ENCODE data around the gene BAHCC1.

BAHCC1 gene

DNA sequence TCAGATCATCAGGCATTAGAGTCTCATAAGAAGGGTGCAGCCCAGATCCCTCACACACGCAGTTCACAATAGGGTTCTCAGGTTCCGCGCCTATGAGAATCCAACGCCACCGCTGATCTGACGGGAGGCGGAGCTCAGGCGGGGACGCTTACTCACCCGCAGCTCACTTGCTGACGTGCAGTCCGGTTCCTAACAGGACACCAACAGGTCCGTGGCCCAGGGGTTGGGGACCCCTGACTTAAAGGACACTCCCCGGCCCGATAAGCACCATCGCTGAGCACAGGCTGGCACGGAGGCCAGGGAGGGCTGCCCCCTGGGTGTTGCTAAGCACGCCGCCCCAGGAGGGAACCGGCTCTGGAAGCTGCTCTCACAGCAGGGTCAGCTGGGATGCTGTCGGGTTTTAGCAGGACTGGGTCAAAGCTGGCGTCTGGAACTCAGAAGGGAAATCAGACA, 30.1 kb upstream of the BAHCC1 start:
- TF ChIP-seq GATA2 (IDR thresholded peaks at IDR 0.05; ENCODE audit: low read depth, low read length): no peak
- TF ChIP-seq GATA3 (IDR thresholded peaks at IDR 0.05; ENCODE audit: low read depth, low read length): no peak

DNA sequence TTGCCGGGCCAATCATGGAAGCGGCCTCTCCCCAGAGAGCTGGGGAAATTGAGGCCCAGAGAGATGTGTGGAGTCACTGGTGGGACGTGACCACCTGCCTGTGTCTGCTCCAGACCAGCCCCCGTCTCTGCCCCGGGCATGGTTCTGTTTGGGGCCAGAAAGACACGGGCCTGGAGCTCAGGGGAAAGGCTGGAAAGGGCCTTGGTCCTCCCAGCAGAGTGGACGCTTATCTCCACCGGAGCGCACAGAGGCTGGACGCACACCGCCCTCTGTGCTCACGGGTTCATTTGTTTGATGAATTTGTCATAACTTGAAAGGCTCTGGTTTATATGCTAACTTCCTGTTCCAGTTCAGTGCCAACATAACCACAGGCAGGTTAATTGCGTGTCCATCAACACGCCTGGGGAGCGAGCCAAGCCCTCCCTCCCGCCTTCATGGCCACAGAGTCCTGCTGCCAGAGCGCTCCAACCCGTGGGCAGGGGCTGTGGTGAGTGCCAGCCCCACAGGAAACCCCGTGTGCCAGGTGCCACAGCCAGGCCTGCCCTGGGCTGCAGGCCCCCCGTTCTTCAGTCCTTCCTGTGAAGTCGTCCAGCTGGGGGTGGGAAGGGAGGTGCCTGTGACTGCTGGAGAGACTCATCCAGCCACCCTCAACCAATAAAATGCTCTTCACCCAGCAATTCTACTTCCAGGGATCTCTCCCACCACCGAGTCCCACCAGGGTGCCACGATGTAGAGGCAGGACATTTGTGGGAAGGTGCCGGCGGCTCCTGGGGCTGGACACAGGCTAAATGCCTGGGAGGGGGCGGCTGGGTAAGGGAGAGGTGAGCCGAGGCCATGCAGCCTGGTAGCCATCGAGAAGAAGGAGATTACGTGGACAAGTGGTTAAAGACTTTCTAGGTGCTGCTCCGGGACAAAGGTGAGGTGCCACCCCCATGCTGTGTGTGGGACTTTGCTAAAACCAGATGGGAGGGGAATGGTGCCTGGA, 29.4 kb upstream of the BAHCC1 start:
- TF ChIP-seq GATA3 (IDR thresholded peaks at IDR 0.05; ENCODE audit: low read depth, low read length): no peak
- no peak for TF ChIP-seq GATA2 (IDR thresholded peaks at IDR 0.05; ENCODE audit: low read depth, low read length)

DNA sequence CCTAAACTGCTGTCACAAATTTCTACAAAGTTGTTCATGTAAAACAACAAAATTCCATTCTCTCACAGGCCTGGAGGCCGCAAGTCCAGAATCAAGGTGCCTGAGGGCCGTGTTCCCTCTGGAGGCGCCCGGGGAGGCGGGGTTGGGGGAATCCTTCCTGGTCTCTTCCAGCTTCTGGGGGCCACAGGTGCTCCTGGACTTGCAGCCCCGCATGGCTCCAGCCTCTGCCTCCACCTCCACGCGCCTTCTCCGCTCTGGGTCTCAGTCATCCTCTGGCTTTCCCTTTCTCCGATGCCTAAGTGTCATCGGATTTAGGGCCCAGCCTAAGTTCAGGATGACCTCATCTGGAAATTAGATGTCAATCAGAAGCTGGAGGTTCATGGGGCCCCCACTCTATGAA, 28.6 kb upstream of the BAHCC1 start:
- TF ChIP-seq GATA3 (IDR thresholded peaks at IDR 0.05; ENCODE audit: low read depth, low read length): no peak
- no peak for TF ChIP-seq GATA2 (IDR thresholded peaks at IDR 0.05; ENCODE audit: low read depth, low read length)

DNA sequence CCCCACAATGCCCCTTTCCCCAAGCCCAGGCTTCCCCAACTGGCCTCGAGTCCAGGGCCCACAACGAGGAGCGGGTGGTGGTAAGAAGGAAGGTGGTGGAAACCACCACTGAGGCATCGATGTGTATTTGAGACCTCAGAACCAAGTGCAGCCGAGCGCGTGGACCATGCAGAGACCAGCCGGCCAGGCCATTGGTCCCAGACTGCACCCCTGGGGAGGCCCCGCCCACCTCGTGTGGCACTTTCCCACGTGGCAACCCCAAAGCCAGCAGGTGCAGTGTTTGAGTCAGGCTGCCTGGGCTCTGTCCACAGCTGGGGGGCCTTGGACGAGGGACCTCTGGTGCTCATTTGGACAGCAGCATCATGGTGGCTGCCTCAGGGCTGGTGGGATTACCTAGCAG, 28.1 kb upstream of the BAHCC1 start:
- TF ChIP-seq GATA2 (IDR thresholded peaks at IDR 0.05; ENCODE audit: low read depth, low read length): no peak
- TF ChIP-seq GATA3 (IDR thresholded peaks at IDR 0.05; ENCODE audit: low read depth, low read length): no peak

DNA sequence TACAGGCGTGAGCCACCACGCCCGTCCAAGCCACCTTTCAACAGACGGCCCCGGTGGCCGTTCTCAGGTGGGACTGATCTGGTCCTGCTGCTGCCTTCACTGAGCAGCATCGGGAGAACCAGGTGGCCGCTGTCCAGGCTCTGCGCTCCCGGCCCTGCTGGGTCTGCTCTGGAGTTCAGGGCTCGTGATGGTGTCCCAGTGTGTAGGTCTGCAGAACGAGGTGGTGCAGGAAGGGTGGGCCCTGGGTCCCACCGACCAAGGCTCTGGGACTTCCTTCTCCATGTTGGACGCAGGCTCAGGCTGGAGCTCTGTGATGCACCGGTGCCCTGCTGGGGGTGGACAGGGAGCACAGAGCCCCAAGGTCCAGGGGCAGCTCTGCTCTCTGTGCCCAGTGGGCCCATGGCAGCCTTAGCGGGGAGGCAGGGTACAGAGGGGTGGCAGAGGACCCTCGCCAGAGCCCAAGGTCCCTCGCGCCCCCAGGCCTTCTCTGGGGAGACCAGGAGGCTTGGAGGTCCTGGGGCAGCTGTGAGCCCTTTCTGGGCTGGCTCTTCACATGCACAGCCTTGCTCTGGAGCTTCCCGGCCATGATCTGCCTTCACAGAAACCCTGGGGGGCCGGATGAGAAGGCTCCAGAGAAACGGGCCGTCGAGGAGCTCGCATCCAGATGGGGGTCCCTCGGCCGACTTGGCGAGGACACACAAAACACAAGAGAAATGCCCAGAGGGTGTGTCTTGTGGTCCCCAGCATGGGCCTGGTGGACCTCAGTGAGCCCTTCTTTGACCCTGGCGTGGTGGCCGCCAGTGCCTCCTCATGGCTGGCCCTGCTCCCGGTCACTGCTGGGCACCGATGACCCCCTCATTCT, 26.9 kb upstream of the BAHCC1 start:
- no peak for TF ChIP-seq GATA3 (IDR thresholded peaks at IDR 0.05; ENCODE audit: low read depth, low read length)
- TF ChIP-seq GATA2 (IDR thresholded peaks at IDR 0.05; ENCODE audit: low read depth, low read length): no peak

DNA sequence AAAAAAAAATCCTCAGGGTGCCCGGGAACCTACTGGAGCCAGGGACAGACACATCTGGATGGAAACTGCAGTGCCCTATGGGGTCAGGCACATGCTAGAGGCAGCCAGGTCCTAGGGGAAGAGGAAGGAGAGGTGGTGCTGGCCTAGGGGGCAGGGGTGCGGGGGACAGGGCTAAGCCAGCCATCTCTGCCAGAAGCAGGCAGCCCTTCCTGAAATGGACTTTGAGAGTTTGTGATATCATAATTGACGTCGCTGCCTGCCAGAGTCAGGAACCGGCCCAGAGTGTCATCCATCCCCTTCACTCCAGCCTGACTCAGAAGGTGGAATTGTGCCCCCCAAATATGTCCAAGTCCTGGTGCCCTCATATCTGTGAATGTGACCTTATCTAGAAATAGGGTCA, 25.0 kb upstream of the BAHCC1 start:
- TF ChIP-seq GATA3 (IDR thresholded peaks at IDR 0.05; ENCODE audit: low read depth, low read length) (no peak), GATA2 (IDR thresholded peaks at IDR 0.05; ENCODE audit: low read depth, low read length) (no peak)

DNA sequence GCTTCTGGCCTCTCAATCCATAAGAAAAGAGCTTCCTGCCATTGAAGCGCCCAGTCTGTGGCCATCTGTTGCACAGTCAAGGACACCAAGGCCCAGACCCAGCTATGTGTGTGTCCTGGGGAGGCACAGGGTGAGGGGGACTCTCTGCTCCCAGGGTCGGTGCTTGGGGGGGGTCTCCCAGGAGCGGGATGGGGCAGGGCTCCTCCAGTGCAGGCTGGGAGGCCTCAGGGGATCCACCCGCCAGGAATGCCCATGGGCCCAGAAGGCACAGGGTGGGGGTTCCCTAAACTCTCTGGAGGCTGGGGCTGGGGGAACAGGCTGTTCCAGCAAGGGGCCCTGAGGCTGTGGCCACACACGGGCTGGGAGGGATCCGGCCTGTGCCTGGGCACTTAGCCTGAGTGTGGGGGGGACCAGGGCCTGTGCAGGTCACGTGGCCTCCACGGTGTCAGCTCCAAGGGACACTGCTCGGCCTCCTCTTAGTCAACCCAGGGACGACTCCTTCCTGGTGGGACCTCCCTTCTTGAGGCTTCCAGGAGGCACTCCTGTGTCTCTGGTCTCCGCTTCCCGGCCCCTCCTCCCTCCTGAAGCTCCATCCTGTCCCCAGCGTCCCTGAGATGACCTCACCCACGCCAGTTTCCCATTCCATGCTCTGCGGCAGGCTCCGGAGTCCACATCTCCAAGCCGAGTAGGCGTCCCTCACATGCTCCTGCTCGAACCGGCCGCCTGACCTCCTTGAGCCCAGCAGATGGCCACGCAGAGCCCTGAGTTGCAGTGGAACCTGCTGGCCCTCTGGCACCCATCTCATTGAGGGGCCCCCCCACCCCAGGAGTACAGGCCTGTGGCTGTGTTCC, 23.1 kb upstream of the BAHCC1 start:
- no peak for TF ChIP-seq GATA3 (IDR thresholded peaks at IDR 0.05; ENCODE audit: low read depth, low read length)
- TF ChIP-seq GATA2 (IDR thresholded peaks at IDR 0.05; ENCODE audit: low read depth, low read length): no peak

DNA sequence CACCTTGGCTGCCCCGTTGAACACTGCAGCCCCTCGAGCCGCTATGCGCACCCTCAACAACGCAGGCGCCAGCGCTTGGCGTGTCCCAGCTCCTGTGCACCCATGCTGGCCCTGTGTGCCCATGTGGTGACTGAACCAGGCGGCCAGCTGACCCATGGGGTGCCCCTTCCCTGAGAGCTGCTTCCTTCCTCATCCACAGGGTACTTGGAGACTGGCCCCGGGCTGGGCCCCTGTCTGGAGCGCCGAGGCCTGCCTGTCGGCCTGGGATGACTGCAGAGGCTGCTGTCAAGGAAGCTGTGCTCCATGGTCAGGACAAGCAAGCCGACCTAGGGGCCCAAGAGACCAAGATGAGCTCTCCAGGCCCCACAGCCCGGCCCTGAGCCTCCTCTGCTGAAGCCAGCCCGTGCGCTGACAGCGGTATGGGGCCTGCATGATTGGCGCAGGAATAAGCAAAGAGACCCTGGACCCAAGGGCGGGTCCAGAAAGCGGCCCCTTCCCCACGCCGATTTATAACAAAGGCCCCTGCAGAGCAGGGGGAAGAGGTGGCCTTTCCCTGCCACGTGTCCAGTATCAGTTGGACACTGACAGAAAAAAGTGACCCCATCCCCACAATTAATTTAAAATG, 21.6 kb upstream of the BAHCC1 start:
- no peak for TF ChIP-seq GATA3 (IDR thresholded peaks at IDR 0.05; ENCODE audit: low read depth, low read length)
- no peak for TF ChIP-seq GATA2 (IDR thresholded peaks at IDR 0.05; ENCODE audit: low read depth, low read length)

DNA sequence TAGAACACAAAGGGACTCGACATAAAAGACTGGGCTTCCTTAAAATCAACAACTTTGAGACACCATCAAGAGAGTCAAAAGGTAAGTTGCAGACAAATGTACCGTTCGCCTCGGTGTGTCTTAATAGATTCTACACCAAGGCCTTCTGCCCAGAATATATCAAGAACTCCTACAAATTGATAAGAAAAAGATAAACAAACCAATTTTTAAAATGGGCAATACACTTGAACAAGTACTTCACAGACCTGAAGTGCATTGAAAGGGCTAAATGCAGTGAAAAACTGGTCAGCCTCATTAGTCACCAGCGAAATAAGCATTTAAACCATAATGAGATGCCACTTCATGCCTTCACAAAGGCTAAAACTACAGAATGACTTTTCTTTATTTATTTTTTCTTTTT, 20.4 kb upstream of the BAHCC1 start:
- TF ChIP-seq GATA2 (IDR thresholded peaks at IDR 0.05; ENCODE audit: low read depth, low read length) (no peak), GATA3 (IDR thresholded peaks at IDR 0.05; ENCODE audit: low read depth, low read length) (no peak)

DNA sequence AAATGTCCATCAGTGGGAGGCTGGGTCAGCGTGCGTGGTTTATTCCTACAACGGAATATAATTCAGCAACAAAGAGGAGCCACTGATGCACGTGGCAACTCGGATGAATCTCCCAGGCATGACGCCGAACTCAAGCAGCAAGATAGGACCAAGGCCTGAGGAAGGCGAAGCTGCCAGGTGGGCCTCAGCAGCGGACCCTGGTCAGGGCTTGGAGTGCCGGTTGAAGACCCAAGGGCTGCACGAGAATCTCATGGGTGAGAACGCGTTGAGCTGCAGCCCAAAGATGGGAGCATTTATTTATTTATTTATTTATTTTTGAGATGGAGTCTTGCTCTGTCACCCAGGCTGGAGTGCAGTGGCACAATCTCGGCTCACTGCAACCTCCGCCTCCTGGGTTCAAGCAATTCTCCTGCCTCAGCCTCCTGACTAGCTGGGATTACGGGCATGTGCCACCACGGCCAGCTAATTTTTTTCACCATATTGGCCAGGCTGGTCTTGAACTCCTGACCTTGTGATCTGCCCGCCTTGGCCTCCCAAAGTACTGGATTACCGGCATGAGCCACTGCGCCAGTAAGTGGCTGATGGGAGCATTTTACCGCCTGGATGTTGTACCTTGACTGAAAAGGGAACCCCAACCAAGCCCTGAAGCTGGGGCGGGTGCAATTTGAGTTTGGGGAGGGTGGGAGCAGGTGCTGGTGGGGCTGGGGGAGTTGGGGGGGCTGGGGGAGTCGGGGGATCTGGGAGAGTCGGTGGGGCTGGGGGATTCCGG, 18.1 kb upstream of the BAHCC1 start:
- TF ChIP-seq GATA2 (IDR thresholded peaks at IDR 0.05; ENCODE audit: low read depth, low read length) (no peak), GATA3 (IDR thresholded peaks at IDR 0.05; ENCODE audit: low read depth, low read length) (no peak)

DNA sequence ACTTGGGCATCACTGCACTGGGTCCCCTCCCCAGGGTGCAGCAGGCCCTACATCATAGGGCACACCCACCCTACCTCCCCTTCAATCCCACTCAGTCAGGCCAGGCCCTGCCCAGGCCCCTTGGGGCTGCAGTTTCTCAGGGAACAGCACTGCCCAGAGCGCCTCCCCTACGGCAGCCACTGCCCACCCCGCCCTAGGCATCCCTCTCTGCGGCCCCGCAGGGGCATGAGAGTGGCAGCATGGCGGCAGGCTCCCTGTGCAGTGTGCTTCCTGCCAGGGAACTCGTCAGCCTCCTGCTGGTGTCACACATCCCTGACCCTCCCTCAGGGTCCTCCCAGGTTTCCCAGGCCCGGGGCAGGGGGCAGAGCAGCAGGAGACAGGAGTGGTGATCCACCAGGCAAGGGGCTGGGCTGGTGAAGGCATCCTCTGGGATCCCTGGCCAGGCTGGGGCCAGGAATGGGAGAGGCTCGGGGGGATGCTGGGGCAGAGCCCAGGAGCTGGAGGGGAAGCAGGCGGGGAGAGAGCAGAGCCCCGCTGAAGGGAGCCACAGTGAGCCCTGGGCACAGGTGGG, 16.2 kb upstream of the BAHCC1 start:
- no peak for TF ChIP-seq GATA3 (IDR thresholded peaks at IDR 0.05; ENCODE audit: low read depth, low read length)
- TF ChIP-seq GATA2 (IDR thresholded peaks at IDR 0.05; ENCODE audit: low read depth, low read length): no peak

DNA sequence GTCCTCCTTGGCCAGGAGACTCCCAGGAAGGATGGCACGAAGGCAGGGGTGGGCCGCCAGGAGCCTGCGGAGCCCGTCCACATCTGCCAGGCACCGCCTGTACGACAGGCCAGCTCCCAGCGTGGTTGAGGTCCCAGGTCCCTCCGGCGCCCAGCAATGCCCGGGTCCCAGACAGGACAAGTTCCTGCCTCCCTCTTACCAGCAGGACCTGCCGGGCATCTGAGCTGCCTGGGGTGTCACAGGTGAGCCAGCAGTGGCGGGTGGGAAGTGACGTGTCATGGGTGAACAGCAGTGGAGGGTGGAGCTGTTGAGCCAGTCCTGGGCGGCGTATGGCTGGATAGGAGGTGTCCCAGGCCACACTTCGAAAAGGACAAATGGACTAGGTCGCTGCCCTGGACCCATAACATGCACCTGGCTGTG, 15.7 kb upstream of the BAHCC1 start:
- TF ChIP-seq GATA3 (IDR thresholded peaks at IDR 0.05; ENCODE audit: low read depth, low read length): no peak
- TF ChIP-seq GATA2 (IDR thresholded peaks at IDR 0.05; ENCODE audit: low read depth, low read length): no peak

Measured in SH-SY5Y (cell line).